ENCODE results near the gene SOCS1. TPM values are rescaled to one million over a fixed set of nuclear protein-coding genes. Genes with fewer than 3 reads are reported as not detected.

SOCS1 gene
- total and polyA plus RNA-seq, 2 of the 8 experiments (the other 6 are each of a cell fraction or from before 2014, with no cell fraction given), result 21.0 to 48.9 TPM

DNA sequence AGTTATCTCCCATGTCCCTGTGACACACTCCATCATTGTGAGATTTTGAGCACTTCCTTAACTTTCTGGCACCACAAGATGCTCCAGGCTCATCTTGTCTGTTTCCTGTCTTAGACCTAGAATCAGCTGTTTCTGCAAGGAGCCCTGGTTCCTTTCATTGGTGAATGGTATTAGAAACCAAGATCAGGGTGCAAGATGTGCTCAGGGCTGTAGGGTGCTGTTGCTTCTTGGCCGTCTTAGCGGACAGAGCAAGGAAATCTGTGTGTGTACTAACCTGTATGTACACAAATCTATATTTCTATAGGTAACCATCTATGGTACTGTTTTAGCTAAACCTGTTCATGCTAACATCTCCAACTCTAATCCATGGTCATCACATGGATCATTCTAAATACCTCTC is 33.2 kb upstream of the SOCS1 start (continued):
- TF ChIP-seq TCF12 (IDR thresholded peaks at IDR 0.05; ENCODE audit: low read depth, low read length) (no peak), SAP30 (IDR thresholded peaks at IDR 0.05; ENCODE audit: insufficient read depth, insufficient replicate concordance, low read length) (no peak), KDM5A (IDR thresholded peaks at IDR 0.05; ENCODE audit: low read length) (no peak), CHD1 (IDR thresholded peaks at IDR 0.05; ENCODE audit: low read depth, low read length) (no peak)

Measured in H1 (cell line).